Stimulated activated naive CD4-positive, alpha-beta T cell treated with Interleukin-2 at 50 U/mL for 16 hours (primary cell): ENCODE data around the gene LRRC72.
"Not testable (repeated sequence)": the region's sequence is repeated elsewhere in the genome, so short reads cannot be mapped to it uniquely, and the experiment has no call there.

Experiments used
- DNase-seq: peaks from one replicate; lab custom pipeline; 2025; lab: John Stamatoyannopoulos, UW

Gene LRRC72

DNA sequence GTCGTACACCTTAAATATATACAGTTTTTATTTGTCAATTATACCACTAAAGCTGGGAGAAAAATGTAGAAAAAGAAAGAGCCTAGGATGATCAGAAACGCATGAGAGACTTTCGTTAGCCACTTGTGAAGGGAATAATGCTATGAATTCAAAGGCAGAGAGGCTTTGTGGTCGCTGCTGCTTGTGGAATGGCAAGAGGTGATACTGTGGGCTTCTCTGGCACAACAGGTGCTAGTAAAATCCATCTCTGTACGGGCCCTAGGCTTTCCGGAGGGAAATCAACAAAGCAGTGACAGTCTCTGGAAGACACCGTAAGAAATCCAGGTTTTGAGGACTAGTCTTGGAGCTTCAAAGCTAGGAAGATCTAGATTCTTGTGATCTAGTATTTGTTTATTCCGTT is 52.6 kb downstream of the LRRC72 start:
- DNase-seq = no peak

- DNase-seq = no peak
These were observed 54.7 kb downstream of the LRRC72 start for GRCh38 chr7:16581286-16581685.

DNA sequence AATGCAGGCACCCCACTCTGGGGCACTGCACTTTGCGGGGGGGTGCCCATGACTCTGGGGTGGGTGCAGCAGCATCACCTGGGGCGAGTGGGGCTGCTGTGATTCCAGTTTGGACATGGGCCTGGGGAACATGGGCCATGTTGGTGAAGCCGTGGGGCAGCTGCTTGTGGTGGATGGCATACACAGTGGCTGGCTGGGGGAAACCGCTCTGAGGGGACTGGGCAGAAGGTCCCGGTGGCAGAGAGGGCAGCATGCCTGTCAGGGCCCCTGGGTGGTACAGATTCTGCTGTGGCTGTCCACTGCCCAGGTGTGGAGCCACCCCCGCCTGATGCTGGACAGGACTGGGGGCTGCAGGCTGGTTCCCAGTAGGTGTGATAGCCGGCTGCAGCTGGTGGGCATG is 57.2 kb downstream of the LRRC72 start:
- DNase-seq = no peak

GRCh38 chr7:16585540-16585939 is 58.9 kb downstream of the LRRC72 start:
- DNase-seq = no peak

DNA sequence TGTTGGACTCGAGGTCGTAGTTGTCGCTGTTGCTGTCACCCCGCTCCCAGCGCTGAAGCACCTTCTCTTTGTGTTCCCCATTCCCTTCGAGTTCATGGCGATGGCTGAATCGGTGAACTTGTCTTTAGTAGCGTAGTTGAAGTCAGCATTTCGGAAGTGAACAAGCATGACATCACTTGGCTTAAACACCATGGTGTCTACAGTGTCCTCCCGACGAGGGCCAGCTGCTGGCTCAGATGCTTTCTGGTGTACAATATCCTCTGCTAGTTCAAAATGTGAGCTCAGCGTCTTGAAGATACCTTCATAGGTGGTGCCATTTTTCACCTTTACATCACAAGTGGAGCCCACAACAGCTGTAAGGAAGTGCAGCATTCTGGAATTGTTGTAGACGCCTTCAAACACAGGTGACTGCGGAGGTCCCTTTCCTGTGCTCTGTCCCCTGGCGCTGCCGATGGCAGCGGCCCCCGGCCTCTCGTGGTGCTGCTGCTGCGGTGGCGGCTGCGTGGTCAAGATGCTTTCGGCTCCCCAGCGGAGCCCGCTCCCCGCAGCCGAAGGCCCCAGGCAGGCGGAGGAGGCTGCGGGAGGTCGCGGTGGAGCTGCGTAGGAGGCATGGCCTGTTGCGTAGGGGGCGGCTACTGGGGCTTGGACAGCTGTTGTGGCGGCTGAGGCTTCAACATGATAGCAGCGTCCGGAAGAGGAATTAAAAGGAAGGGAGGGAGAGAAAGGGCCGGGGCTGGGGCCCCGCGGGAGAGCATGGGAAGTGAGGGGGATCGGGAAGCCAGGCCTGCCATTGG is 59.7 kb downstream of the LRRC72 start:
- DNase-seq = no peak

DNA sequence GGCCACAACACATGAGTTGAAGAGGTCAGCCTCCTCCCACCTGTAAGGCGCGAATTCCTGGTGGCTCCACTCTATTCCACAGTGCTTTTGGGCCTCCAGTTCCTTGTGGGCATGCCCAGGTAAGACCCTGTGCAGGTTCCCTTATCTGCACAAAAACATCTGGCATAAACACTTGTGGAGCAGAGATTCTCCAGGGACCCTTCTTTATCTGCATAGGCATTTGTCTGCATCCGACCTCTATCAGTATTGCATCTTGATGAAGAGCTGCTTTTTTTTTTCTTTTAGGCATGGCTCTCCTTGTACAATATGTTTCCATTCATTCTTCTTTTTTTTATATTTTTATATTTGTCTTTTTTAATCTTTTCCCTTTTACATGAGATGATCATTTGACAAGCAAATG is 60.5 kb downstream of the LRRC72 start:
- DNase-seq = no peak

DNA sequence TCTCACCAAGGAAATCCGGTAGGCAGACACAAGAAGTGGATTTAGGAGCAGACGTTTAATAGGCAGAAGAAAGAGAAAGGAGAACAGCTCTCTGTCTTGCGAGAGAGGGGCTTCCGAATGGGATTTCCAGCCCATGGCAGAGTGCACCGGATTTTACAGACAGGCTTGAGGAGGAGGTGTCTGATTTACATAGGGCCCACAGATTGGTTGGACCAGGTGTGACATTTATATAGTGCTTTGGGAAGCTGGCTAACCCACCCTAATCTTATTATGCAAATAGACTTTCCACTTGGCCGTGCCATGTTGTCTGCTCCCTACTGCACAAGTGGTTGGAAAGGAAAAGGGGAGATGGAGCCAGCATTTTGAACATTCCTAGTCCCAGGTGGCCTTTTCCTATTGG is 61.2 kb downstream of the LRRC72 start:
- no peak for DNase-seq

- no peak for DNase-seq
These were observed 63.3 kb downstream of the LRRC72 start for GRCh38 chr7:16589881-16590280.

- no peak for DNase-seq
These were observed 63.8 kb downstream of the LRRC72 start for GRCh38 chr7:16590424-16590823.

DNA sequence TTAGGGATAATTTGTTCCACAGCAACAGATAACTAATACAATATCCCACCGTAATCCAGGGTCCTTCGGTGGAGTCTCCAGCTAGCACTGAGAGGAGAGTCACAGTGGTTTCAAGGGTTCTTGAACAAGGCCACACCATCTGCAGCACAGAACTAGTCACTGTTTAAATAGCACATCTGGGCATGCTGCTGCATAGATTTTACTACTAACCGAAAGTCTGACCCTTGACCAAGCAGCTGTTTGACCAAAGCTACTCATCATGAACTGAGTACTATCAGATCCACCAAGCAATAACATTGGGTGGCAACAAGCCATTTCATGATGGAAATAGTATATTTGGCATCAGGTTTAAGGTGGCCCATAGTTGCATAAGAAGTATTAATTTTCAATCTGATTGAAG is 65.8 kb downstream of the LRRC72 start:
- DNase-seq = no peak

DNA sequence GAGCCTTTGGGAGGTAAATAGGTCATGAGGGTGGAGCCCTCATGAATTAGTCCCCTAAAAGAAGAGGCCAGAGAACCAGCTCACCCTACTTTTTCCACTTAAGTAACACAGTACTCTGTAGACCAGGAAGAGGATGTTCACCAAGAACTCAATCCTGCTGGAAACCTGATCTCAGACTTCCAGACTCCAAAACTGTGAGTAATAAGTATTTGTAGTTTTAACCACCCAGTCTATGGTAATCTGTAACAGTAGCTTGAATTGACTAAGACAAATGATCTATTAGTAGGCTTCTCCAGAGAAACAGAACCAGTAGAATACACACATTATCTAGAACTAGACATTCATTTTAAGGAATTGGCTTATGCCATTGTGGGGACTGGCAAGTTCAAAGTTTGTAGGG is 67.4 kb downstream of the LRRC72 start:
- DNase-seq = no peak

DNA sequence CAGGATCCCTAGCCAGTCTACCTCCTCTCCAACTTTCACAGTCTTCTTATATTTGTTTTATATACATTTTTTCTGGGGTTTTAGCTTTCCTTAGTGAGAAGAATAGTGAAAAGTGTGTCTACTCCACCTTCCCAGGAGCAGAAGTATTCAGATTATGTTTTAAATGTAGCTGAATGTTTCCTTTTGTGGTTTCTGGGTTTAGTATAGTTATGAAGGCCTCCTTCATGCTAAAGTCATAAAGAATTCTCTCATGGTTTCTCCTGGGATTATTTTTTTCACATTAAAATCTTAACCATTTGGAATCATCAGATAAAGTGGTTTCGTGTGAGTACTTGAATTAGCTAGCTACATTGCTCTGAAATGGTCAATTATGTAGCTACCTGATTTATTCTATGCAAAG is 68.1 kb downstream of the LRRC72 start:
- DNase-seq = no peak

- not testable (repeated sequence) for DNase-seq
These were observed 69.0 kb downstream of the LRRC72 start for GRCh38 chr7:16595596-16595995.

- no peak for DNase-seq
These were observed 71.4 kb downstream of the LRRC72 start for GRCh38 chr7:16598015-16598414.

DNA sequence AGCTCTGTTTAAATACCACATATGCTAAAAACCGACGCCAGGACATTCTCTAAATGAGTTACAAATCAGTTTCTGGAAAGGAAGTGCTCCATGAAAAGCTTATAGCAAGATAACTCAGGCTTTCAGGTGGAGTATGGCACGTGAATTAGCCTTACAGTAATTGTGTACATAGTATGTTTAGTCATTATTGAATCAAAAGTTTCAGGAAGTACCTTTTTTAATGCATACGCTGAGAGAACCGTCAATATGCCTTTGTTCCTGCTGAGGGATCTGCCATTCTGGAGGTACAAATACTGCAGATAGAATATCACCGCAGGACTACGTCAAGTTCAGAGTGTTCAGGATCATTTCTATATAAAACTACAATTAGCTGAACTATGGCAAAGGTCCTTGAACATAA is 73.2 kb downstream of the LRRC72 start:
- DNase-seq = no peak

DNA sequence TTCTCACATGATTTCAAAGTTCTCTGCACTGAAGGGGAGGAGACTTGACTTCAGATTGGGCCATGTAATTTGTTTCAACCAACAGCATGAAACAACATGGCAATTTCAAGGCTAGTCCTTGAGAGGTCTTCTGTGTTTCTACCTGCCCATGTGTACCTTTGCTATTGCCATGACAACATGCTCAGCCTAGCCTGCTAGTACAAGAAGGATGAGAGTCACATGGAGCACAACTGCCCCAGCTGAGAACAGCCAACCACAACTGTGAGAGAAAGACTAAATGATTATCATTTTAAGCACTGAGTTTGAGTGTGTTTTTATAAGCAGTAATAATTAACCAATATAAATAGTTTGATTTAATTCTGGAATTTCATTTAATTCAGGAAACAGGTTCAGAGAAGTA is 77.0 kb downstream of the LRRC72 start:
- no peak for DNase-seq

DNA sequence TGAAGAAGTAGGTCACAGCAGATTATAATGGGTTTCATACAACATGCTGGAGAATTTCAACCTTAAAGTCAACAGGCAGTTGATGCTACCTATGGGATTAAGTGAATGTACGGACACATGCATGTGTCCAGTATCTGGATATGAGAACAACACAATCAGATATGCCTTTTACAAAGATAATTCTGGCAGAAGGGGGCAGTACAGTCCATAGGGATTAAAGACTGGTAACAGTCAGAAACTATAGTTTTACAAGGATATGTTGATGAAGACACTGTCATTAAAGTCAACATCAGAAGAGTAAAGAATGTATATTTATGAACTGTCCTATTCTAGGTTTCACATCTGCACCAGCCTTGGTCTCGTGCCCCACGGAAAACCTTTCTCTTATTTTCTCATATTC is 77.4 kb downstream of the LRRC72 start:
- DNase-seq = no peak

- no peak for DNase-seq
These were observed 80.1 kb downstream of the LRRC72 start for GRCh38 chr7:16606704-16607103.

DNA sequence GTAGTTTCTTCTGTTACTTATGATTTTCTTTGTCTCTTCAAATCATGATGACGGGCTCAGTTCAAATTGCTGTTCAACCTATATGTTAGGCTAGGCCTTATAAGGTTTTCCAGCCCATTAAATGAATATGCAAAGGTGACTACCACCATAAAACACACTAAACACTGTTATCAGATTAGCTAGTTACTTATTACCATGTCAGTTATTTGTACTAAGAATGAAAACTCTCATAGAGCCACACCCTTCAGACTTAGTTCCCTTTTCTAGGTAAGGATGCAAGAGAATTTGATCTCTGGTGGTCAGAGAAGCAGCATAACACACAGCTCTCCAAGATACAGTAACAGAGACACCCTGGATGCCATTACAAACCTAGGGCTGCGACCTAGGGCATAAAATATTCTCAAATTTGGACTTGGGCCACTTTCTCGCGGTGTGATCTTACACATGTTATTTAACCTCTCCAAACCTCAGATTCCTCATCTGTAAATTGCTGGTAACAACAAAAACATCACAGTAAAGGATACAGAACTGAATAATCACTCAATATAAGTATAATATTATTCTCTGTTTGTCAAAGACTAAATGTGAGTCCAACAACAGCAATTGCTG is 83.3 kb downstream of the LRRC72 start:
- DNase-seq = no peak

- DNase-seq = no peak
These were observed 85.1 kb downstream of the LRRC72 start for GRCh38 chr7:16611711-16612110.

DNA sequence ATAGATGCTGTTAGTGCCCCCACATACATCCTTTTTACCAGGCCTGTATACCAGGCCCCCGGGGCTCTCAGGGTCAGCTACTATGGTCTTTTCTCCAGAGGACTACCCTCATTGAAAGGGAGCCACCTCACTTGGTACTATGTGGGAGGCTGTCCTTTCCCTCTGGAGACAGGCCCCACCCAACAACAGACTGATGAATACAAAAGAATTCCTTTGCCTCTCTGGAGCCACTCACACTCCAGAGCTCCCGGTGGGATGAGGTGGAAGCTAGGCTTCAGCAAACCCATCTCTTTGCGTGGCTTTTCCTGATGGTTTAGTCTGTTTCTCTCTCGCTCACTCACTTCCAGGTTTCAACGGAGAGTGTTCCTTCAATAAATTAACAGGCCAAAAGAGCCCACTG is 88.6 kb downstream of the LRRC72 start:
- no peak for DNase-seq

DNA sequence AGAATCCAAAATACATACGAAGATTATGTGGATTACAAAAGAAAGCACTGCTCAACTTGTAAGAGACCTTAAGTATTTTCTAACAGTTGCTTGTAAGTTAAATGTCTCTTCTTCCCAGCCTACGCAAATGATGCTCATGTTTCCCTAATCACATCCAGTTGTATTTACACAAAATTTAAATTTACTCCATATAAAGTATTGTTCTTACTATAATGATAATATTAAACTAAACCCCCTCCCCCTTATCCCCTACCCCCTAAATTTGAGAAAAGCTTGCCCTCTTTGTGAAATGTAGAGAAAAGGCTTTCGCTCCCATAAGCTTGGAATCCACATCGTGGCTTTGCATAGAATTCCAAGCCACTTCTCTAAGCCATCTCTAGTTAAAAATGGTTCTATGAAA is 89.5 kb downstream of the LRRC72 start:
- DNase-seq = no peak

DNA sequence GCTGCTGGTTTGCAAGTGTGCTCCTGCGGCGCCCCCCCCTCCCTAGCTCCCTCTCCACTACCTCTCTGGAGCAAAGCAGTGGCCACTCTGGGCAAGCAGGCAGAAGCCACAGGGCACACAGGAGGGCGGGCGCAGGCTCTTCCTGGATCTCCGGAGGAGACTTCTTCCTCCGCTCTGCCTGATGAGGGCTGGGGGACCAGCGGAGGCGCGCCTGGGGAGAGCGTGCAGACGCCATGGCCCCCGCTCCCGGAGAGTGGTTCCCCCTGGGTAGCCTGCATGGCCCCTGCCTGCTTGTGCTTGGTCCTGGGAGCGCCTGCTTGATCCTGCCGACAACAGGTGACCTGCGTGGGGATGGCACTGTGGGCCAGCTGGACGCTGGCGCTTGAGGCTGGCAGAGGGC is 89.9 kb downstream of the LRRC72 start:
- no peak for DNase-seq

GRCh38 chr7:16619979-16620408 is 93.4 kb downstream of the LRRC72 start:
- no peak for DNase-seq
